Cardiac muscle cell (in vitro differentiated cells and primary cell): ENCODE results near the gene RANBP1. TPM values are rescaled to one million over a fixed set of nuclear protein-coding genes. Genes with fewer than 3 reads are reported as not detected.

ENCODE experiments used
- DNase-seq, 2 donors: peaks; one replicate each; pipeline versions ENCODE4 v3.0.0 to v3.0.0-alpha.2; 2010 to 2017; ENCODE audit warnings: low read depth in 1 of 2, low spot score in 1 of 2
- H3K27ac ChIP-seq: fragments of 200-600 bp; sonication (generic); 2 replicates; pipeline ENCODE4 v1.5.1; 2016
- H3K27me3 ChIP-seq: fragments of 200-600 bp; sonication (generic); 2 replicates; pipeline ENCODE4 v1.6.0; 2016; ENCODE audit warnings: control low read depth
- H3K36me3 ChIP-seq: fragments of 200-600 bp; sonication (generic); 2 replicates; pipeline ENCODE4 v1.5.1; 2016; ENCODE audit warnings: control low read depth
- H3K4me1 ChIP-seq: fragments of 200-600 bp; sonication (generic); 2 replicates; pipeline ENCODE4 v1.8.1; 2017; ENCODE audit warnings: low read depth, mild to moderate bottlenecking, mixed run types
- H3K4me3 ChIP-seq: fragments of 200-600 bp; sonication (generic); 2 replicates; pipeline ENCODE4 v1.5.1; 2016; ENCODE audit warnings: mild to moderate bottlenecking
- H3K9me3 ChIP-seq: fragments of 200-600 bp; sonication (generic); 2 replicates; pipeline ENCODE4 v1.5.1; 2017; ENCODE audit warnings: low read depth, mild to moderate bottlenecking, control low read depth
- polyA plus RNA-seq: library from polyadenylated mRNA; unstranded; fragments of >200 nt; fragmentation: Nextera tagmentation; extraction: Ambion mirVana; gene quantifications from 2 replicates; pipeline ENCODE4 v1.2.1, GENCODE V29; 2016
- total RNA-seq: library from RNA; depleted of rRNA; stranded (reverse); fragments of >200 nt; gene quantifications from 2 replicates; pipeline ENCODE4 v1.2.3, GENCODE V29; 2016
- TF ChIP-seq, protein P1 (sequence below): IDR thresholded peaks from 2 replicates; pipeline ENCODE4 v1.5.1; 2012; ENCODE audit warnings: low read depth, mild to moderate bottlenecking, low read length

The RANBP1 gene
- total and polyA plus RNA-seq, 2 experiments from 2014 or later = 252 to 271 TPM

DNA sequence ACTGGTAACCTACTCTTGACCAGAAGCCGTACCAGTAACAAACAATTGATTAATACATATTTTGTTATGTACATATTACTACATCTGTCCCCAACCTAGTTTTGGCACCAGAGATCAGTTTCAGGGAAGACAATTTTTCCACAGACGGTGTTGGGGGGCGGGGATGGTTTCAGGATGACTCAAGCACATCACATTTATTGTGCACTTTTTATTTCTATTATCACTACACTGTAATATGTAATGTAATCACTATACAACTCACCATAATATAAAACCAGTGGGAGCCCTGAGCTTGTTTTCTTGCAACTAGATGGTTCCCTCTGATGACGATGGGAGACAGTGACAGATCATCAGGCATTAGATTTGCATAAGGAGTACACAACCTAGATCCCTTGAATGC lies 20.4 kb upstream of the RANBP1 start:
- Histone ChIP-seq H3K36me3 (peaks cover 57% of the 10 kb centered on the region), H3K4me1 (no peaks in the 10 kb centered on the region), H3K27ac (no peak overlapping the region), H3K4me3 (no peak overlapping the region), H3K27me3 (no peaks in the 10 kb centered on the region), H3K9me3 (no peaks in the 10 kb centered on the region)
- no peak for DNase-seq
- TF ChIP-seq, protein P1, sequence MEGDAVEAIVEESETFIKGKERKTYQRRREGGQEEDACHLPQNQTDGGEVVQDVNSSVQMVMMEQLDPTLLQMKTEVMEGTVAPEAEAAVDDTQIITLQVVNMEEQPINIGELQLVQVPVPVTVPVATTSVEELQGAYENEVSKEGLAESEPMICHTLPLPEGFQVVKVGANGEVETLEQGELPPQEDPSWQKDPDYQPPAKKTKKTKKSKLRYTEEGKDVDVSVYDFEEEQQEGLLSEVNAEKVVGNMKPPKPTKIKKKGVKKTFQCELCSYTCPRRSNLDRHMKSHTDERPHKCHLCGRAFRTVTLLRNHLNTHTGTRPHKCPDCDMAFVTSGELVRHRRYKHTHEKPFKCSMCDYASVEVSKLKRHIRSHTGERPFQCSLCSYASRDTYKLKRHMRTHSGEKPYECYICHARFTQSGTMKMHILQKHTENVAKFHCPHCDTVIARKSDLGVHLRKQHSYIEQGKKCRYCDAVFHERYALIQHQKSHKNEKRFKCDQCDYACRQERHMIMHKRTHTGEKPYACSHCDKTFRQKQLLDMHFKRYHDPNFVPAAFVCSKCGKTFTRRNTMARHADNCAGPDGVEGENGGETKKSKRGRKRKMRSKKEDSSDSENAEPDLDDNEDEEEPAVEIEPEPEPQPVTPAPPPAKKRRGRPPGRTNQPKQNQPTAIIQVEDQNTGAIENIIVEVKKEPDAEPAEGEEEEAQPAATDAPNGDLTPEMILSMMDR = no peak

DNA sequence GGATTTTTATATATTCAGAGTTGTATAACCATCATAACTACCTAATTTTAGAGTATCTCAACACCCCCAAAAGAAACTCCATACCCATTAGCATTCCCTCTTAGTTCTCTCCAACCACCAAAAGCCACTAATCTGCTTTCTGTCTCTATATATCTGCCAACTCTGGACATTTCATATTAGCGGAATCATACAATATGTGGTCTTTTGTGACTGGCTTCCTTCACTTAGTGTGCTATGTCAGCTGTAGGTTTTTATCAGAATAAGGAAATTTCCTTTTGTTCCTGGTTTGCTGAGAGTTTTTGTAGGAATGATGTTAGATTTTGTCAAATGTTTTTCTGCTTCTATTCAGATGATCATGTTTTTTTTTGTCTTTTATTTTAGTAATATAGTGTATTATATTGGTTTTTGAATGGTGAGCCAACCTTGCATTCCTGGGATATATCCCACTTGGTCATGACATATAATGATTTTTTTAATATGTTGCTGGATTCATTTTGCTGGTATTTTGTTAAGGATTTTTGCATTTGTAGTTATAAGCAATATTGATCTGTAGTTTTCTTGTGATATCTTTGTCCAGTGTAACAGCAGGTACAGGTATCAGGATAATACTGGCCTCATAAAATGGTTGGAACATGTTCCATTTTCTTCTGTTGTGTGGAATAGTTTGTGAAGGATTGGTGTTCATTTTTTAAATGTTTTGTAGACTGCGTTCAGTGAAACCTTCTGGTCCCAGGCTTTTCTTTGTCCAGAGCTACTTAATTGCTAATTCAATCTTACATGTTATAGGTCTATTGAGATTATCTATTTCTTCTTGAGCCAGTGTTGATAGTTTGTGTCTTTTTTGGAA lies 19.1 kb upstream of the RANBP1 start:
- Histone ChIP-seq H3K27me3 (no peaks in the 10 kb centered on the region), H3K27ac (no peak overlapping the region), H3K9me3 (no peaks in the 10 kb centered on the region), H3K4me1 (no peaks in the 10 kb centered on the region), H3K36me3 (peaks cover 55% of the 10 kb centered on the region), H3K4me3 (no peak overlapping the region)
- TF ChIP-seq, protein P1 = no peak
- no peak for DNase-seq

- no peak overlapping the region for H3K27ac ChIP-seq
- TF ChIP-seq, protein P1 = no peak
- DNase-seq = no peak
- no peak overlapping the region for H3K4me3 ChIP-seq
- H3K9me3 ChIP-seq = no peaks in the 10 kb centered on the region
- H3K4me1 ChIP-seq = no peaks in the 10 kb centered on the region
- H3K27me3 ChIP-seq = no peaks in the 10 kb centered on the region
- peaks cover 42% of the 10 kb centered on the region for H3K36me3 ChIP-seq
These were observed 16.7 kb upstream of the RANBP1 start for GRCh38 chr22:20099099-20099711.

DNA sequence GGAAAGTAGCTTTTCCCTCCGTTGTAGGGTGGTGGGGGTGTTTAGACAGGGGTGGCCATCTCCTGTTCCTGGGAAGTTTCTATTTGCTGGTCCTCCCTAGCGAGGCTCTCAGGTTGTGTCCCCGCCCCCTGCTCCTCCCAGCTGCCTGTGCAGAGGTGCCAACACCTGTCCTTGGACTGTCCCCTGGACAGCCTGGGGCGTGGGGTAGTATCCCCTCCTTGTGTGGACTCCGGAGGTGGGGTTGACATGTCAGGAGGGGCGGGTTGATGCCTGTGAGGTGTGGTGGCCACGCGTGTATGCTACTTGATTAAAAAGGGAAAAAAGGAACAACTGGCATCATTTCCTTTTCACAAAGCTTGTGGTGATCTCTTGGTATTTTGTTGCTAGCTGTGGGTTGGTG lies 14.3 kb upstream of the RANBP1 start:
- TF ChIP-seq, protein P1 = no peak
- Histone ChIP-seq H3K27ac (no peak overlapping the region), H3K27me3 (no peaks in the 10 kb centered on the region), H3K4me3 (no peak overlapping the region), H3K36me3 (peaks cover 39% of the 10 kb centered on the region), H3K9me3 (no peaks in the 10 kb centered on the region), H3K4me1 (no peaks in the 10 kb centered on the region)
- DNase-seq = no peak

DNA sequence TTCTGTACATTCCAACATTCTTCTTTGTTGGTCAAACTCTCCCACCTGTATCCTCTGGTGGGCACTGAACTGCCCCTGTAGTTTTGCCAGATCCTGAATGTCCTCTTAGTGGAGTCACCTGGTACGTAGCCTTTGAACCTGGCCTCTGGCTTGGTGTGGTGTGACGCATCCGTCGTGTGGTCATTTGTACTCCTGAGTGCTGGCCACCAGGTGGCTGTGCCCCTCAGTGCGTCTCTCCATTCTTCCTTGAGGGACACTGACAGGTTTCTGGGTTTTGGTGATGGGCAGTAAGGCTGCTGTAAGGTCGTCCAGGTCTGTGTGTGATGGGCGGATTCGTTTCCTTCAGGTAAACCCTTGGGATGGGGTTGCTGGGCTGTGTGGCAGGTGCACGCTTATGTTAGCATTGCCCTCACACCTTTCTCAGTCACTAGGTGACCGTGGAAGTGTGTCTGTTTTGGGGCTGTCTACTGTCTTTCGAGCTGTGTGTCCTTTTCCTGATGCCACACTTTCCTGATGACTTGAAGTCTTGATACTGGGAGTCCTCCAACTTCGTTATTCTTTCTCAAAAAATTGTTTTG lies 13.6 kb upstream of the RANBP1 start:
- DNase-seq = no peak

More for the DNA sequence above, 13.6 kb upstream of the RANBP1 start:
- Histone ChIP-seq H3K4me3 (no peak overlapping the region), H3K4me1 (no peaks in the 10 kb centered on the region), H3K27ac (no peak overlapping the region), H3K27me3 (no peaks in the 10 kb centered on the region), H3K36me3 (peaks cover 42% of the 10 kb centered on the region), H3K9me3 (no peaks in the 10 kb centered on the region)
- TF ChIP-seq, protein P1 = no peak
